Uterus (tissue), 4 donors: ENCODE measurements around the gene SLC4A2. TPM values are rescaled to one million over a fixed set of nuclear protein-coding genes. Genes with fewer than 3 reads are reported as not detected.

Source experiments
- DNase-seq, 2 donors: peaks; one replicate each; pipeline ENCODE4 v3.0.0-alpha.2; 2019 to 2020
- H3K27ac ChIP-seq, 2 donors: fragments of 200-600 bp; sonication (generic); 1 replicate in 1 of 2; 2 replicates in 1 of 2; pipeline ENCODE4 v1.5.1; 2016 to 2018
- H3K27me3 ChIP-seq, 2 donors: fragments of 200-600 bp; sonication (generic); one replicate each; pipeline ENCODE4 v1.5.1; 2018 to 2019; ENCODE audit warnings: control low read depth in 1 of 2
- H3K36me3 ChIP-seq, 2 donors: fragments of 200-600 bp; sonication (generic); one replicate each; pipeline ENCODE4 v1.5.1; 2019; ENCODE audit warnings: control low read depth in 1 of 2
- H3K4me1 ChIP-seq, 2 donors: fragments of 200-600 bp; sonication (generic); one replicate each; pipeline ENCODE4 v1.5.1; 2018 to 2019; ENCODE audit warnings: control low read depth in 1 of 2
- H3K4me3 ChIP-seq, 2 donors: fragments of 200-600 bp; sonication (generic); 1 replicate in 1 of 2; 2 replicates in 1 of 2; pipeline ENCODE4 v1.5.1; 2018 to 2019; ENCODE audit warnings: mild to moderate bottlenecking in 1 of 2
- H3K9me3 ChIP-seq, 2 donors: fragments of 200-600 bp; sonication (generic); one replicate each; pipeline ENCODE4 v1.5.1; 2019; ENCODE audit warnings: control low read depth in 1 of 2
- POLR2A ChIP-seq, 2 donors: fragments of 450-650 bp; IDR thresholded peaks; one replicate each; pipeline ENCODE4 v1.6.1; 2016; ENCODE audit warnings: antibody characterized with exemption in 2 of 2, mild to moderate bottlenecking in 1 of 2, moderate library complexity in 1 of 2
- intact Hi-C: fragments of 100-400 bp; cut with DNase I; formaldehyde crosslinking; loops from one replicate; pipeline ENCODE4 v1.15.1; 2023; ENCODE audit warnings: low total_unique reads
- total RNA-seq, 4 donors: library from RNA; depleted of rRNA in 3 of 4; stranded (reverse); fragments of >200 nt in 3 of 4; gene quantifications; one replicate each; pipeline versions ENCODE4 v1.1.0 to v1.2.4, GENCODE V29; 2014 to 2023
- TF ChIP-seq, protein P1 (sequence below), 4 experiments: fragments of 200-600 bp in 2 of 4; fragments of 450-650 bp in 2 of 4; sonication (generic) in 2 of 4; IDR thresholded peaks; one replicate each; pipeline ENCODE4 v1.5.1; 2016 to 2019; ENCODE audit warnings: antibody characterized with exemption in 4 of 4, mild to moderate bottlenecking in 2 of 4, moderate library complexity in 1 of 4
- donor health status: DM: yes; HTN: yes; CAD: no.

Gene SLC4A2
- total RNA-seq, 4 donors from 2014 or later: 37.4 to 177 (median 88.6) TPM

DNA sequence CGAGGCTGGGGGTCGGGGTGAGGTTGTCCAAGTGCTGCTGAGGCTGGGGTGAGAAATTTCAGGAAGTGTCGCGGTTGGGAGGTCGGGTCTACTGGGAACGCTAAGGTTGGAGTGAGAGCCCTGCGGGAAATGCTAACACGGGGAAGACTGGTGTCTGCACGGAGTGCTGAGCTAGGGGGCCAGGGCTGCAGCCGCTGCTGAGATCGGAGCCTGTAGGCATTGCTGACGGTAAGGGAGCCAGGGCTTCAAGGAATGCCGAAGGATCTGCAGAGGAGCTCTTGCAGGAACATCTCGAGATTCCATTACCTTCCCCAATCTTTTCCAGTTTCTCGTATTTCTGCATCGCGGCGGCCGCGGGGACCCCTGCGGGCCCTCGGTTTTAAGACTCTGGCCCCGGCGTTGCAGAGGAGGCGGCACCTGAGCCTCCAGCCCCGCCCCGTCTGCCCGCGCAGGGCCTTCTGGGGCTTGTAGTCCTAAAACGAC lies 1.8 kb upstream of the SLC4A2 start, which contains the start of gene CDK5:
Gene CDK5, minus strand, starts transcription at position 392 of the 483 bp plus-strand sequence. Its CDS starts 49 bp downstream, at position 343.
- no peak for TF ChIP-seq POLR2A (IDR thresholded peaks at IDR 0.05)
- TF ChIP-seq, protein P1, sequence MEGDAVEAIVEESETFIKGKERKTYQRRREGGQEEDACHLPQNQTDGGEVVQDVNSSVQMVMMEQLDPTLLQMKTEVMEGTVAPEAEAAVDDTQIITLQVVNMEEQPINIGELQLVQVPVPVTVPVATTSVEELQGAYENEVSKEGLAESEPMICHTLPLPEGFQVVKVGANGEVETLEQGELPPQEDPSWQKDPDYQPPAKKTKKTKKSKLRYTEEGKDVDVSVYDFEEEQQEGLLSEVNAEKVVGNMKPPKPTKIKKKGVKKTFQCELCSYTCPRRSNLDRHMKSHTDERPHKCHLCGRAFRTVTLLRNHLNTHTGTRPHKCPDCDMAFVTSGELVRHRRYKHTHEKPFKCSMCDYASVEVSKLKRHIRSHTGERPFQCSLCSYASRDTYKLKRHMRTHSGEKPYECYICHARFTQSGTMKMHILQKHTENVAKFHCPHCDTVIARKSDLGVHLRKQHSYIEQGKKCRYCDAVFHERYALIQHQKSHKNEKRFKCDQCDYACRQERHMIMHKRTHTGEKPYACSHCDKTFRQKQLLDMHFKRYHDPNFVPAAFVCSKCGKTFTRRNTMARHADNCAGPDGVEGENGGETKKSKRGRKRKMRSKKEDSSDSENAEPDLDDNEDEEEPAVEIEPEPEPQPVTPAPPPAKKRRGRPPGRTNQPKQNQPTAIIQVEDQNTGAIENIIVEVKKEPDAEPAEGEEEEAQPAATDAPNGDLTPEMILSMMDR (IDR thresholded peaks at IDR 0.05): no peak
- DNase-seq: peak in 1 of 2 donors; percentile 39
- Histone ChIP-seq H3K4me3 (peak within 1 kb of the TSS; percentile 58 to 82), H3K27me3 (no peaks in the 10 kb centered on the region), H3K36me3 (no peaks in the 10 kb centered on the region), H3K9me3 (no peaks in the 10 kb centered on the region), H3K27ac (peak within 1 kb of the TSS; percentile 98 to 99), H3K4me1 (peaks cover 0 to 31% of the 10 kb centered on the region in 2 donors)
- intact Hi-C loops: no loop called here

DNA sequence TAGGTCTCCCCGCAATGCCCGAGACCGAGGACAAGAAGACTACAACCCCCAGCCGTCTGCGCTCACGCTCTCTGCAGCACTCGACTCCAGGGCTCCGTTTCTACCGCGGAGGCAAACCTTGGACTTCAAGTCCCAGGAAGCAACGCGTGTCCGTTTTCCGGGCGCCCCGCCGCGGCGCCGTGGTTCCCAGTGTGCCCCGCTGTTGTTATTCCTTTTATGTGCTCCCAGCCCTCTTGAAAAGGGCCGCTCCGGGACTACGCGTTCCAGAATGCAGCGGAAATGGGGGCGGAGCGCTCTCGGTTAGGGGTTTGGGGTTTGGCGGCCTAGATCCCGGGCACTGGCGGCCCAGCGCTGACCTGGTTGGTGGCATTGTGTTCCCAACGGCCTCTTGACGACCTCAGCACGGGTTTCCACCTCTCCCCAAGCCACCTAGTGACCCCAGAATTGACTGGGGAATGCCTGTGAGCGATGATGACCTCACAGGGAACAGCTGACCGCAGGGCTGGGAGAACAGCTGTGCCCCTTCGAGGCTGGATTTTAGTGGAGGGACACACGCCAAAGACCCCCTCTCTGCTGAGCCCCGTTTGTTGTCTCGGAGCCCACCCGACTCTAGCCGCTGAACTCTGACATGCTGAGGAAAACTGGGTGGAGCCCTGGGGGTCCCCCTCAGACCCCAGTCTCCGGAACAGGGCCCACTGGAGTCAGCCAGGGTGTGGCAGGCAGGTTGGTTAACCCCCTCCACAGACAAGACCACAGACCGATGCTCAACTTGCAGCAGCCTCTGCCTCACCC lies 1.2 kb upstream of the SLC4A2 start:
- TF ChIP-seq POLR2A (IDR thresholded peaks at IDR 0.05): peak; percentile 83 to 96
- TF ChIP-seq, protein P1 (IDR thresholded peaks at IDR 0.05): peak in 2 of 4 experiments; percentile 2 to 15
- peaks cover 0 to 33% of the 10 kb centered on the region in 2 donors for H3K4me1 ChIP-seq
- DNase-seq: peak; percentile 98 to 99
- H3K27ac ChIP-seq: peak overlapping the region; percentile 98 to 99
- H3K36me3 ChIP-seq: no peaks in the 10 kb centered on the region
- H3K4me3 ChIP-seq: peak overlapping the region; percentile 58 to 82
- no peaks in the 10 kb centered on the region for H3K27me3 ChIP-seq
- intact Hi-C loops: no loop called here
- H3K9me3 ChIP-seq: no peaks in the 10 kb centered on the region

DNA sequence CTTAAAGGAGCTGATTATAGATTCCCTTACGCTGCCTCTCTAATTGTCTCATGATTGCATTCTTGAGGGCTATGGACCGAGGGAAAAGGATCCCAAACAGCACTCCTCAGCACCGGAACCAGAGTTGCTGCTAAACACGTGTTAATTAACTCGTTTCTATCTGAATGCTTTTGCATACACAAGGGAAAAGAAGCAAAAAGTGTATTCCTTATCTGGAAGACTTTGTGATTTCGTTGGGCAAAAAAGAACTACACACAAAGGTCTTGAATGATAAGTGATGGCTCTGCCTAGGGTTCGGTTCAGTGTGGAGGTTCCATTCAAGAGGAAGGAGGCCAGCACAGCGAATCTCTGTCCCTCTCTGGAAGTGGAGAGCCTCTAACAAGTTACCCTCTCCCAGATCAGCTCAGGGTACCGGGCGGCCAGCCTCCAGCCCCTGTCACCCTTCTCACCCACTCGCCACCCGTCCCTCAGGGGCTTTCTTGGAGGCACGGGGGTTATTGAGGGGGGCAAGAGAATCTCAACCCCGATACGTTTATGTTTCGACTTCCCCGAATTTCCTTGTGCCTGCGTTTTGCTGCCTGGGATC lies 515 bp upstream of the SLC4A2 start:
- H3K4me1 ChIP-seq: peaks cover 0 to 33% of the 10 kb centered on the region in 2 donors
- no peak for DNase-seq
- intact Hi-C loops: no loop called here

DNA sequence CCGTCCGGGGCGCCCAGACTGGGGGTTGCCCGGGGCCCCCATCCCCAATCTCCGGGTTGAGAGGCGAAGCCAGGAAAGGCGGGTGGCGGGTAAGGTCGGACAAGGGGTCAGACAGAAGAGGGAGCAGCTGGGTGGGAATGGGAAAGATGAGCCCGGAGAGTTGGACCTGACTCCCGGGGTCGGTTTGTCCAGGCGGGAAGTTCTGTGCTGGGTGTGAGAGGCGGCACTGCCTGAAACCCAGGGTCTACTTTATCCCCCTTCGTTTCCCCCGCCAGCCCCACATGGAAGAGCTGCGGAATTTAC lies 675 bp downstream of the SLC4A2 start:
- Histone ChIP-seq H3K27ac (peak overlapping the region; percentile 98 to 99), H3K27me3 (no peaks in the 10 kb centered on the region), H3K4me1 (peaks cover 0 to 33% of the 10 kb centered on the region in 2 donors), H3K4me3 (peak overlapping the region; percentile 71 to 82), H3K9me3 (no peaks in the 10 kb centered on the region), H3K36me3 (no peaks in the 10 kb centered on the region)
- no peak for DNase-seq
- TF ChIP-seq, protein P1 (IDR thresholded peaks at IDR 0.05): no peak
- TF ChIP-seq POLR2A (IDR thresholded peaks at IDR 0.05): no peak
- intact Hi-C loops: no loop called here

More for the DNA sequence above, 515 bp upstream of the SLC4A2 start:
- H3K9me3 ChIP-seq: no peaks in the 10 kb centered on the region
- H3K4me3 ChIP-seq: peak overlapping the region; percentile 71 to 82
- H3K27me3 ChIP-seq: no peaks in the 10 kb centered on the region
- H3K36me3 ChIP-seq: no peaks in the 10 kb centered on the region
- TF ChIP-seq, protein P1 (IDR thresholded peaks at IDR 0.05): no peak
- TF ChIP-seq POLR2A (IDR thresholded peaks at IDR 0.05): no peak
- H3K27ac ChIP-seq: peak overlapping the region; percentile 98 to 99
